HG02763 (cell line): ENCODE data around the gene PTPN3.
A peak's percentile ranks its signal among the peaks of the same experiment; 100 is the strongest.

Experiments
- ATAC-seq: cut with Tn5 transposase; IDR thresholded peaks from one replicate; pipeline ENCODE4 v1.9.1; 2021; ENCODE audit warnings: mild to moderate bottlenecking, moderate library complexity; ENCODE audit not compliant: unreplicated experiment

The PTPN3 gene

GRCh38 chr9:109478051-109478563, 20.0 kb downstream of the PTPN3 start:
- no peak for ATAC-seq

- ATAC-seq = peak; percentile 92
Measured at GRCh38 chr9:109477258-109478050, 20.7 kb downstream of the PTPN3 start.

GRCh38 chr9:109476642-109477257, 21.4 kb downstream of the PTPN3 start:
- ATAC-seq = no peak

GRCh38 chr9:109475526-109475925, 22.6 kb downstream of the PTPN3 start:
- no peak for ATAC-seq

GRCh38 chr9:109474944-109475343, 23.2 kb downstream of the PTPN3 start:
- no peak for ATAC-seq

GRCh38 chr9:109474170-109474569, 23.9 kb downstream of the PTPN3 start:
- ATAC-seq = no peak

- no peak for ATAC-seq
Measured at GRCh38 chr9:109473329-109473728, 24.8 kb downstream of the PTPN3 start.

- ATAC-seq = no peak
Measured at GRCh38 chr9:109471475-109472393, 26.4 kb downstream of the PTPN3 start.

GRCh38 chr9:109469646-109470358, 28.3 kb downstream of the PTPN3 start:
- peak; percentile 94 for ATAC-seq

- ATAC-seq = no peak
Measured at GRCh38 chr9:109468927-109469326, 29.2 kb downstream of the PTPN3 start.

GRCh38 chr9:109467936-109468335, 30.2 kb downstream of the PTPN3 start:
- no peak for ATAC-seq

- no peak for ATAC-seq
Measured at GRCh38 chr9:109466623-109467590, 31.2 kb downstream of the PTPN3 start.

- ATAC-seq = peak; percentile 65
Measured at GRCh38 chr9:109463924-109464625, 34.0 kb downstream of the PTPN3 start.

GRCh38 chr9:109460576-109460975, 37.5 kb downstream of the PTPN3 start:
- no peak for ATAC-seq

- ATAC-seq = no peak
Measured at GRCh38 chr9:109459423-109459822, 38.7 kb downstream of the PTPN3 start.

- ATAC-seq = no peak
Measured at GRCh38 chr9:109458453-109459211, 39.5 kb downstream of the PTPN3 start.

- no peak for ATAC-seq
Measured at GRCh38 chr9:109456811-109457210, 41.3 kb downstream of the PTPN3 start.

GRCh38 chr9:109455861-109456260, 42.2 kb downstream of the PTPN3 start:
- ATAC-seq = no peak
